ENCODE data around the gene LRMDA. TPM values are rescaled to one million over a fixed set of nuclear protein-coding genes. Genes with fewer than 3 reads are reported as not detected.

Gene LRMDA
- total RNA-seq, 1 donor from 2014 or later, result 17.1 TPM

DNA sequence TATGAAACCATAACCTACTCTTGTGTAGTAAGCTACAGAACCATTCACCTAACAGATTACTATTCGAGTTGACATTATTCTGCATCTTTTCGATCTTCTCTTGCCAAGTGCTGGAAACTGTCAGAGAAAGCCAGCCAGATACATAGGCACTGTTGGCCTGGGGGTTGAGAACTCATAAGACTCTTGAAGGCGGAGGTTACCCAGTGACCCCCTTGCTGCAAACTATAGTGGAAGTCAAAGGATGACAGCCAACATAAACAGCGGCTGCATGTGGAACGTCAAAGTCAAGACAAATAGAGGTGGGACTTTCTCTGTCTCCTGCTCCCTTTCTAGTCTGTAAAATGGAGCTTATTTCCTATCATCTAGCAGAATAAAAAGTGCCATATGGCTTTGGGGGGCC is 394.2 kb downstream of the LRMDA start:
- no peak for DNase-seq (ENCODE audit: low spot score)

DNA sequence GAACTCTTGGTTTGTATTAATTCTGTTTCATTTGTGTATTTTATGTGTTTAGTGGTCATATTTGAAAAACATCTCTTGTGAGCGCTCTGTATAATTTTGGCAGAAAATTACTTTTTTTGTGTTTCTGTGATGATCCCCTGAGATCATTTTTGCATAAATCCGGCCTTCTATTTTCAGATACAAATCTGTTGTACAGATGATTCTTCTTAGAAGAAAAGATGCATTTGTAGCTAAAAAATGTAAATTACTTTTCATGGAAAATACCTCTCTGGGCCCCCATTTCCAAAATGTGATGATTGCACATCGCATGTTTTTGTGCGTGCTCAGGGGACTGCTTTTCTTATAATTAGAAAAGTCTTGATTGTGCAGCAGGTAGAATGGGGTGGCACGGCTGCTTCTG is 395.4 kb downstream of the LRMDA start:
- no peak for DNase-seq (ENCODE audit: low spot score)

DNA sequence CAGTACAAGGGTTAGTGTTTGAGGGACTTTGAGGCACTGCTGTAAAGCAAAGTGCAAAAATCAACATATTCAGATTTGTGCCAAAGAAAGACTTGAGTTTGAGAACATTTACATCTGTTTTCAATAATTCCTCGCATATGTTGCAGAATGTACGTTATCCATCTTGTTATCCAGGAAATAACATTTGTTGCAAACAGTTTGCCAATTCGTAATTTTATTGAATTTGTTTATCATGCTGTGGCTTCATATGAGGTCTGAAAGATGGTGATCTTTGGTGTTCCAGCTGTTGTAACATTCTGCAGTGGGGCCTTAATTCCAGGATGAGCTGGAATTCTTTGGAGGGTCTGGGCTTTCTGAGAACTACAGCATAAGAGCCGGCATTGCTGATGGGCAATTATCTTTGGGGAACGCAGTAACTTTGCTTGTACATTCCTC is 396.2 kb downstream of the LRMDA start:
- no peak for DNase-seq (ENCODE audit: low spot score)

DNA sequence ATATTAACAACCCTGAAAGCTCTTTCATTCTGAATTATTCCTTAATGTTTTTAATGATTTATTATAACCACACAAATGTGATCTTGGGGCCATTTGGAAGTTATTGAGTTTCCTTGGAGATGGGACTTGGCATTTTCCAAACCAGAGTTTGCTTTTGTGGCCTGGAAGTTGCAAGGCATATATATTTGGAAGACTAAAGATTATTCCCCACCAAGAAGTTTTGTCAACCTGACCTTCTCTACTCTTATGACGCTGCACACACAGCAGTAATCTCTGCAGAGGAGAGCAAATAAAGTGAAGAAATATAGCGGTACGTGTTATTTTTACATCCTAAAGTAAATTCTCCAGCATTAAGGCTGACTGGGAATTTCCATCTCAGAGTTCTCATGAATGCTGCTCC is 397.0 kb downstream of the LRMDA start:
- no peak for DNase-seq (ENCODE audit: low spot score)

DNA sequence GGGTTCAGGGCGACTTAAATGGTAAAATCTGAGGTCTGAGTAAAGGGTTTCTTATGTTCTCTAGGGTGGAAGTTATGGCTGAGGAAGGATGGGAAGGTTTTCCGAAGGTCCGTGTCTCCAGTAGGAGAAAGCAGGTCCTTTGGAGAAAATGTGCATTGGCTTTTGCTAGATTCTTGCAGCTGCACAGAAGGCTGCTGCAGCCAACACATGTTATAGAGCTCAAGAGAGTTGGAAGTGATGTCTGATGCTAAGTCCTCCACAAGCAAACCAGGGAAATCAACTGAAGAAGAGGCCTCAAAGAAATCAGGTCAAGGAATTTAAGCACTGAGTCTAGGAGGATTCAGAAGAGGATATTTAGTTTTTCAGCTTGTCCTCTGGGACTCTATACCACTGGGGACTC is 404.6 kb downstream of the LRMDA start:
- no peak for DNase-seq (ENCODE audit: low spot score)

DNA sequence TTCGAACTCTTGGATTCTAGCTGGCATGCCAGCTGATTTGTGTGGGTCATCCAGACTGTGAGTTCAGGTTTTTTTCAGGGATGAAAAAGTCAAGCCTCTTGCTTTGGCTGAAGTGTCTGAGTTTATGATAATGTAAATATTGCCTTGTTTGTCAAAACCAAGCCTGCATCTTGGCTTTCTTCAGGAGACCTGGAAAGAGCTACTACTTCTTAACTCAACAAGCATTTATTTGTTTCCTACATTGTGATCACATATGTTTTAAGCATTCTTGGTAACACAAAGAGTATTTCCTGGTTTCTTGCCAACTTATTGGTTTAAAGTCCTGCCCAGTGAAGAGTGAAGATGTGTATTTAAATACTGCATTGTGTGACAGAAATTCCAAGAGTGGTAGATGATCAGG is 407.1 kb downstream of the LRMDA start:
- no peak for DNase-seq (ENCODE audit: low spot score)

DNA sequence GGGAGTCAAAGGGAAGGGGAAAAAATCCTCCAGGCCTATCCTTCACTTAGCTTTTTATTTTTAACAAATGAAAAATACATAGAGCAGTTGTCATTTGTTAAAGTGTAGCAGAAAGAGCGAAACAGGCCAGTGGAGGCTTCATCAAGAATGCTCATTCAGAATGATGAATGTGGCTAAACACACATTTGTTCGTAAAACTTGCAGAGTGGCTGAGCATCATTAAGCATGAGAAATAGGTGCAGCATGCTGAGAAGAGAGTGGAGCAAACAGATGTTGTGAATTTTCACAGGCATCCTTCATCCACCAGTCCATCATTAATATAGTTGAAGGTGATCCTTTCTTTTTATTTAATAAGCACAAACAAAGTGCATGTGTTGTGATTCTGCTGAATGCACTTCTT is 407.6 kb downstream of the LRMDA start:
- no peak for DNase-seq (ENCODE audit: low spot score)

DNA sequence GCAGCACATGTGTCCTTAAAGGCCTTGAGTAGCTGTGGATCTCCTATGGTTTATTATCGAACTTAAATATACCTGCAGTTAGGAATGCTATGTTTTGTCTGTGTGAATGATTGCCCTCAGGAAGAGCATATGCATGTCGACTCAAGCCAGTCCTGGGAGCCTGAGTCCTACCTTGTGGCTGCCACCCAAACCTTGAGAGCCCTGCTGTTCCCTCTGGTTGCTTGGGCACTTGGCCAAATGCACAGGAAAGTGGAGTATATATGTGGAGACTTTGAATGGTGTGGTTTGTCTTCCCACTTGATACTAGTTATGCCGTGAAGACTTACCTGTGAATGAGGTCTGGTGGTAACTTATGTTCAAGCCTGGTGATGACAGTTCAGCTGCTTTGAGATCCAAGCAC is 409.8 kb downstream of the LRMDA start:
- DNase-seq (ENCODE audit: low spot score), result no peak

DNA sequence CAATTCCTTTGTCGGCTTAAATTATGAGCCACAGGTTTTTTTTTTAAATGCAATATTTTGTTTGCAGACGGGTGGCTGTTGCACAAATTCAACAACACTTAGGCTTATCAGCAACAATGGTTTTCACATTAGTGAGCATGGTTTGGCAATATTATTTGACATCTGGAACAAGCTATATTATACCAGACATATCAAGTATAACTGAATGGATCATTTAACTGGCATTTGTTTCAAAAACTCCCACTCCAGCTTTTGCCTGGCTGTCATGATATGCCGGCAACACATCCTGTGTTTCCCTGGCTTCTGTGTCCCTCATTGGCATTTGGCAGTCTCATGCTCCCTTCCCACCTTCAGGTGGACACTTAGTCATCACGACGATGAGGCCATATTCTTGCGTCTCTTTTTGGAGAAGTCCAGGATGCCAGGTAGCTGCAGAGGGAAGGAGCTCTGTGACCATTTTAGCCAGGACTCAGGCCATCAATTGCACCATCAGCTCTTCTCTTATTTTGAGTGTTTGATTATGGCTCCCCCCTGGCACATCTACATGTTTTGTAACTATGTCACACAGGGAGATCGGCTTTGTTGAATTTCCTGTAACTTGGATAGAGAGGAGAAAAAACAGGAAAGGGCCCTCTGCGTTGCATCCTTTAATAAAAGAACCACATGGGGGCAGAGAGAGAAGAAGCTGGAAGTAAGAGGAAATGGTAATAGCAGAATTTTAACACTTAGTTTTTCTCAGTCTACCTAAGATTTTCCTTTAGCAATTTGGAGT is 413.9 kb downstream of the LRMDA start:
- no peak for DNase-seq (ENCODE audit: low spot score)

DNA sequence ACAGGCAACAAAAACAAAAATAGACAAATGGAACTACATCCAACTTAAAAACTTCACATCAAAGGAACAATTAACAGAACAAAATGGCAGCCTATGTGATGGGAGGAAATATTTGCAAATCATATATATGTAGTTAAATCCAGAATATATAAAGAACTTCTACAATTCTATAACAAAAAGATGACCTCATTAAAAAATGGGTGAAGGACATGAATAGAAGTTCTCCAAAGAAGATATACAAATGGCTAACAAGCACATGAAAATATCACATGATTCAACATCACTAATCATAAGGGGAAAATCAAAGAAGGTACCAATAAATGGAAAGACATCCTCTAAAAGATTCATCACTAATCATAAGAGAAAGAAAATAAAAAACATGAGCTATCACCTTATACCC is 416.1 kb downstream of the LRMDA start:
- no peak for DNase-seq (ENCODE audit: low spot score)

DNA sequence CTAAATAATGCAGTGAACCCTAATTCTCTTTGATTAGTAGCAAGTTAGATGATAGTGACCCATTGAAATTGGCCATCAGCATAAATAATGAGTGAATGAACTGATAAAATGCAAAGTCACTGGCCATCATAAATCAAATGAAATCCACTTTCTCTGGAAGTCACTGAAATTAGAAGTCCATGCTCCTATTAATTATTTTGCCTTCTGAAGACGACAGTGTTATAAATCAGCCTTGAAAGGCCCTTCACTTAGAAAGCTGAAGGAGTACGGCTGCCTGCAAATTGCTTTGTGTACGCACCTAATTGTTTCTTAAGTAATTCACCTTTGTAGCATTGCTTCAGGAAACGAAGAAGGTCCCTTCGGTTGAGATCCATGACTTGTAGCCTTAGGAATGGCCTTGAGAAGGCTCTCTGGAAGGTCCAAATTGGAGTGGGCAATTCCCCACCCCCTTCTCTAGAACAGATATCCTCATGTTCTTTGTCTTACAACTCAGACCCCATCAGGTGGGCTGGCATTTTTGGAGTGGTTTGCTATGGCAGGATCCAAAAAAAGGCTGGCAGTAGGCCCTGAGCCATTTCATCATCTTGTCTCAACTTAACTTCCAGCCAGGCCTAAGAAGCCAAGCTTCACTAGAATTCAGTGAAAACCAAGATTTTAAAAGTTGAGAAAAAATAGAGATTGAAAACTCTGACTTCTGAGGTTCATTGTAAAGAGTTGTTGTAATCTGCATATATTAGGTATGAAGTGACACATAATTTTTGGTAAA is 420.3 kb downstream of the LRMDA start:
- DNase-seq (ENCODE audit: low spot score), result no peak

DNA sequence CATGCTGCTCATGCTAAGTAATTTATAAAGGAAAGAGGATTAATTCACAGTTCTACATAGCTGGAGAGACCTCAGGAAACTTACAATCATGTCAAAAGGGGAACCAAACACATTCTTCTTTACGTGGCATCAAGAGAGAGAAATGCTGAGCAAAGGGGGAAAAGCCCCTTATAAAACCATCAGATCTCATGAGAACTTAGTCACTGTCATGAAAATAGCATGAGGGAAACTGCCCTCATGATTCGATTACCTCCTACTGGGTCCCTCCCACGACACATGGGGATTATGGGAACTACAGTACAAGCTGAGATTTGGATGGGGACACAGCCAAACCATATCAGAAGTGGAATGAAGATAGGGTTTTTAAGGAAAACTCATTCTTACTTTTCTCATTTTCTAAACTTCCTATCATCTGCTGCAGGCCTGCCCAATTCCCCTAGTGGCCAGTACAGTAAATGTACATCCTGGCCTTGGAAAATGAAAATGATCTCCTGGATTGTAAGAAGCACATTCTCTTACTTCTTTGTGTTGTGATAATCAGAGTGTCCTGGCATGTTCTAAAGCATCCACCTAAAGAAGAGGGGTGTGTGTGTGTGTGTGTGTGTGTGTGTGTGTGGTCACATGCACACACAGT is 421.5 kb downstream of the LRMDA start:
- DNase-seq (ENCODE audit: low spot score), result no peak

DNA sequence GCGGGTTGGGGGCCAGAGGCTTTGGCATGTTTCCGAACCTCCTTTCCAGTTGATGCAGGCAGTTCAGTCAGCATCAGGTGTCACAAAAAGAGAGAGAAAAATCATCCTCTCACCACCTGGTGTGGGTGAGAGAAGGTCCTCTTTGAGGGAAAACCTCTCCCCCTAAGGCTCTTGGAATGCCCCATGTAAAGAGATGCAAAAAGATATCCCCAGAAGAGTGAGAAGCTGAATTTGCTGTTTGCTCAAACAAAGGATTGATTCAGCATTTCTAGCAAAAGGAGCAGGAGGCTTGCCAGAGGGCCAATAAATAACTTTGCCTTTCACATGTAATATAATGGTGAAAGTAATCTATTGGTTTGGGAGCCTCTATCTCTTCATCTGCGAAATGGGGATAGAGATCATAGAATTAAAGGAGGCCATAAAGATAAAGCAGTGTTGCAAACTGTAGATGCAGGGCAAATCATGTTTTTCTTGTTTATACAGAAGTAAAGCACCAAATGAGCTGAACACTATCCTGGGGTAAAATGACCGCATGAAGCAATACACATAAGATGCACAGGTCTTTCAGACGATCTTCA is 425.9 kb downstream of the LRMDA start:
- no peak for DNase-seq (ENCODE audit: low spot score)

DNA sequence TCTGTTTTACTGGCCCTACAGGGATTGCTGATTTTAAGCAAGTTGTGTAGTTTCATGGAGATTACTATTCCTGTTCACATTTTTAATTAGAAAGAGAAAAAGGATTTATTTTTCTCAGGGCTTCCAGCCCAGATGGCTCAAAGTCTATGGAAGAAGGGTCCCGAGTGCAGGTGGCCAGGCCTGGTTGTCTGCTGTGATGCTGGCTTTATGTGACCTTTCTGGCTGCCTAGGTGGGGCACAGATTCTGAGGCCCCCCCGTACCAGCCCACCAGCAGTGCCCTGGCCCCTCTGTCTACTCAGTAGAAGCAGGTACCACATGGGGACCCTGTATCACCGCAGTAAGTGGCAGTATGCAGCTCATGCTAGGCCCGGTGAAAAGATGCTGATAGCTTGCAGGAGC is 426.5 kb downstream of the LRMDA start:
- no peak for DNase-seq (ENCODE audit: low spot score)

DNA sequence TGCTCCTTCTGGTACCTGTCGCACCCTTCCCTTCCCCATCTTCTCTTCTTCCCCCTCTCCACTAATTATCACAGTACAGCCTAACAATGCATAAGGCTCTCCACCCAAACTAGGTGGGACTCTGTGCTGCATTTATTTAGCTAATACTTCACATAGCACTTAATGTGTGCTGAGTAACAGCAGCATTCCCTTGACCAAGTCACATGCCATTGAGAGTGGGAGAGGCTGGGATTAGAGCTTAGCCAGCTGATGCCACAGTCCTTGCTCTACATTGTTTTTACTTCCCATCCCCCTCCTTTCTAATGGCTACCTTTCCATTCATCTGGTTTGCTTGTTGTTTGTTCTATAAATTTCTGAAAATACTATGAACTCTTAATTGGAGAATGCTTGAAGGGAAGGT is 426.9 kb downstream of the LRMDA start:
- DNase-seq (ENCODE audit: low spot score), result no peak

DNA sequence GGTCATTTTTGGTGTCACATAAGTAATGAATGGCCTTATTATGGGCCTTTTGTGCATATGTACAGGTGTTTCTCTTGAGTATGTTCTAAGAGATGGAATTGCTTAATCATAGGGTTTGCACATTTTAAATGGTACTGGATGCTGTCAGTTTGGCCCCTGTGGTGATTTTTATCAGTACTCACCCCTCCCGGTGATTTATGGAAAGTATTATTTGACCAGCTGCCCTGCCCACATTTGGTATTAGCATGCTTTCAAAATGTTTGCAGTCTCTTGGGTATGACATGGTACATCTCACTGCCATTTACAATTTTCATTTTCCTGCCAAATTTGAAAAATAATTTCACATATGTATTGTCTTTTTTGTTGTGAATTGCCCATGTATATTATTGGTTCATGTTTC is 427.7 kb downstream of the LRMDA start:
- no peak for DNase-seq (ENCODE audit: low spot score)

DNA sequence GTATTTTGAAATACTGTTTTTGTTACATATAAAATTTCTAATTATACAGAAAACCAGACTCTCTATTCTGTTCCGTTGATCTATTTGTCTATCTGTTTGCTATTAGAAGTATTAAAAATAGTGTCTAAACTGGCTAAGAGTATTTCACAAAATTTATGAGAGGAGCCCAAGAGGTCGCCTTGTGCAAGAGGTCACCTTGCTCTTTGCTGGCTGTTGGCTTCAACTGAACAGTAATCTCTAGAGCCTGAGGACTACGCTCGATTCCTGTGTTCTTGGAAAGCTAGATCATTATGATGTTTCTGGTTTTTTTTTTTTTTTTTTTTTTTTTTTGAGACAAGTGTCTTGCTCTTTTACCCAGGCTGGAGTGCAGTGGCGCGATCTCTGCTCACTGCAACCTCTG is 428.6 kb downstream of the LRMDA start:
- no peak for DNase-seq (ENCODE audit: low spot score)

DNA sequence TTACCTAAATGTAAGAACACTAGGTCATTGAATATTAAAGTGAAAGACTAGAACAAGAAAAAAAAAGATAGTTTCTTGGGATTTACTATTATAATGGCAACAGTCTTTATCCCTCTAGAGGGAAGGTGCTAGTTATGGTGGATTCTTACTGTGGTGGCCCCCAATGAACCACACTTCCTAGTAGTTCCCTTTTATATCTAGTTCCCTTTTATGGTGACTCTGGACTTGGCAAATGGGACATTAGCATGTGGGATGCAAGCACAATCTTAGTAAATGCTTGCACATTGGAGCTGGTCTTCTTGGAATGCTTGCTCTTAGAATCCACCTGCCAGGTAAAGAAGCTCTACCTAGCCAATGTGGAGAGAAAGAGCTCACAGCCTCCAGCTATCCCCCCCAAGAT is 430.2 kb downstream of the LRMDA start:
- no peak for DNase-seq (ENCODE audit: low spot score)

DNA sequence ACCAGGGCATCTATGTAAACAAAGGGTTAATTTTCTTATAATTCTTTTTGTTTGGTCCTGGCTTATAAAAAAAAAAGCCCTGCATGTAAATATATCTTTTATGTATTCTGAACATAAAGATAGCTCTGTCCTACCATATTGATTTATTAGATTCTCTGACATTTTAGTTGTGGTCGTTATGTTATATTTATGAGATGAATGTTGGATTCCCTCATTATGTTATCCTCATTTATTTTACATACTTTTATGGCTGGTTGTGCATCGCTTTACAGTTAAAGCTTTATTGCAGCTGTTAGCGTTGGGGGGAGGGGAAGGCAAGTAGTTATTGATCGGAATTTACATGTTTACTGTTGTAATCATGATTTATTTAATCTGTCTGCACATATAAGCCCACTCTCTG is 431.5 kb downstream of the LRMDA start:
- no peak for DNase-seq (ENCODE audit: low spot score)

DNA sequence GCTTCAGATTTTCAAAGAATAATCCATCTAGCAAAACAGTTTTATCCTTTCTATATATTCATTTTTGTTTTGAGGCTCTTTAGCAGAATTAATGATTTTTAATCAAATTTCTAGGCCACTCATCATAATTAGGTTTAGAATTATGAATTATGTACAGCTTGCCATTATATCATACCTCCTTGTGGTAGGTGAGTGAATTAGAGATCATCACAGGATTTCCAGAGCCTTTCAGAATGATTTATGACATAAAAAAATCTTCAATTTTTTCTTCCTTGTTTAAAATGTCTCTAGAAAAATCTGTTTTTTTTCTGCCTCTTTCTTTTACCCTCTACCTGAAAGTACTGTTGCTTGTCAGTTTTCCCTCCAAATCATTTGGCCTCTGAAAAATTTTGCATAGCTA is 433.3 kb downstream of the LRMDA start:
- no peak for DNase-seq (ENCODE audit: low spot score)

DNA sequence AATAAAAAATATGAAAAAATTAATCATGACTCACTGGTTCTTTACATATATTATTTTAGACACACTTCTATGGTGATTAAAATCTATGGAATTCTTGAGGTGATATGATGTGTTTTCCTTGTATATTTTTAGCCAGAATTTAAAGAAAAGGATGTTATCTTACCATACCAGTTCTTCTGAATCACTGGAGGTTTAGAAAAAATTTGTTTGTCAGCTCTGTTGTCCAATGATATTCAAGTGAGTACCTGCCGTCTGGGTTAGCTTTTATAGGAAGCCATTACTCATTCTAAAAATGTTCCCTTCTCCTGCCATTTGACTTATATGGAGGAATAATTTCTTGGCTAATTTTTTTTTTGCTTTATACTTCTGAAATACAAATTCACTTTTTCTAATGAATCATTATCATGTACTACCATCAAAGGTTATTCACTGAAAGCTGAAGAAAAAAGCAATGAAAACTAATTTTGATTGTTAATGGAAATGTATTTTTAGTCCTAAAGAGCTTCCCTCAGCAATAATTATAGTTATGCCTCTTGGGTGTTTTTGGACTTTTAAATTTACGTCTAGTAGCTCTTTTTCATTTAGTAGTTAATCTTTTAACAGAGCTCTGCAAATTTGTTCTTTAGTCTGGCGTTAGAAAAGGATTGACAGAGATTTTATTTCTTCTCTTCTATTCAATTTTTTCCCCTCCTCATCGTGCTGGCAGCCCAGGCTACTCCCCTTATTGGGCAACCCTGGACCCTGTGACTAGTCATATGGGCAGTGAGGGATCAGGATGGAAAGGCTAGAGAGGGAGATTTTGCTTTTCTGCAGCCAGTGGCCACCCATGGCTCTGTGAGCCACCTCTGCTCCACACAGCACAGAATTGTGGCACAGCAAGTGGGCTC is 434.2 kb downstream of the LRMDA start:
- DNase-seq (ENCODE audit: low spot score), result no peak

DNA sequence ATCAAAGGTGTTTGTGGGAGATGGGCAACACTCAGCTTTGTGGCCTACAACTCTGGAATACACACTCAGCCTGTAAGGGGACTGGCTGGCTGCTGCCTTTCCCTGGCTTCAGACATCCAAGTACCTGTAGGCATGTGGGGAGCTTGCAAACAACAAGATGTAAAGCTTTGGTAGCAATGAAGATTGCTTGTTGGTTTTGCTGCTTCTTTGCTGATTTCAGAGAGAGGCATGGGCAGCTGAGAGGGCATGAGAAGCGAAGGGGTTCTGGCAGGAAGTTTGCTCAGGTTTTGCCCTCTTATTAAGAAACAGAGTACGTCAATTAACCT is 434.8 kb downstream of the LRMDA start:
- DNase-seq (ENCODE audit: low spot score), result no peak

All from mucosa of gallbladder (tissue), 1 donor.